ENCODE data around the gene BBS1. TPM values are rescaled to one million over a fixed set of nuclear protein-coding genes. Genes with fewer than 3 reads are reported as not detected.

BBS1 gene
- total RNA-seq, 4 donors from 2014 or later: 9.7 to 45.8 (median 17.1) TPM

DNA sequence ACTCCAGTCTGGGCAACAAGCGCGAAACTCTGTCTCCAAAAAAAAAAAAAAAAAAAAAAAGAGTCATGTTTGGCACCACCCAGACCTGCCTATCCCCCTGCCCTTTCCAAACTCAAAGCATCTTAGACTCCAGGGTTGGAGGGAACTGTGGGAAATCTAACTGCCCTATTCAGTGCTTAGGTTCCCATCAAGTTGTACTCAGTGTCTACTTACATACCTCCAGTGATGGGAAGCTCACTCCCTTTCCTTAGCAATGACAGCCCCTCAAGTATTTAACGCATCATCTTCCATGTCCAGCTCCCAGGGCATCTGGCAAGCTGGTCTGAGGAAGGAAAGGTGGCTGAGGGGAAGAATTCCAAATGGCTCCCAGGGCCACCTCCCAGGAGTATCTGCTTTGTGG, 39.3 kb downstream of the BBS1 start:
- no peak for TF ChIP-seq POLR2A (IDR thresholded peaks at IDR 0.05)
- TF ChIP-seq, protein P1, sequence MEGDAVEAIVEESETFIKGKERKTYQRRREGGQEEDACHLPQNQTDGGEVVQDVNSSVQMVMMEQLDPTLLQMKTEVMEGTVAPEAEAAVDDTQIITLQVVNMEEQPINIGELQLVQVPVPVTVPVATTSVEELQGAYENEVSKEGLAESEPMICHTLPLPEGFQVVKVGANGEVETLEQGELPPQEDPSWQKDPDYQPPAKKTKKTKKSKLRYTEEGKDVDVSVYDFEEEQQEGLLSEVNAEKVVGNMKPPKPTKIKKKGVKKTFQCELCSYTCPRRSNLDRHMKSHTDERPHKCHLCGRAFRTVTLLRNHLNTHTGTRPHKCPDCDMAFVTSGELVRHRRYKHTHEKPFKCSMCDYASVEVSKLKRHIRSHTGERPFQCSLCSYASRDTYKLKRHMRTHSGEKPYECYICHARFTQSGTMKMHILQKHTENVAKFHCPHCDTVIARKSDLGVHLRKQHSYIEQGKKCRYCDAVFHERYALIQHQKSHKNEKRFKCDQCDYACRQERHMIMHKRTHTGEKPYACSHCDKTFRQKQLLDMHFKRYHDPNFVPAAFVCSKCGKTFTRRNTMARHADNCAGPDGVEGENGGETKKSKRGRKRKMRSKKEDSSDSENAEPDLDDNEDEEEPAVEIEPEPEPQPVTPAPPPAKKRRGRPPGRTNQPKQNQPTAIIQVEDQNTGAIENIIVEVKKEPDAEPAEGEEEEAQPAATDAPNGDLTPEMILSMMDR (IDR thresholded peaks at IDR 0.05): no peak
- H3K9me3 ChIP-seq: no peaks in the 10 kb centered on the region
- no peaks in the 10 kb centered on the region for H3K36me3 ChIP-seq
- H3K4me1 ChIP-seq: peaks cover 7 to 23% (median 14%) of the 10 kb centered on the region in 3 donors
- WGBS, 2 donors: 89 to 92% methylated on average over 3 of the region's 3 CpGs
- H3K27ac ChIP-seq: no peak overlapping the region
- H3K27me3 ChIP-seq: no peaks in the 10 kb centered on the region
- no peak for DNase-seq
- intact Hi-C loops (cut with DNase I): no loop called here
- H3K4me3 ChIP-seq: no peak overlapping the region

DNA sequence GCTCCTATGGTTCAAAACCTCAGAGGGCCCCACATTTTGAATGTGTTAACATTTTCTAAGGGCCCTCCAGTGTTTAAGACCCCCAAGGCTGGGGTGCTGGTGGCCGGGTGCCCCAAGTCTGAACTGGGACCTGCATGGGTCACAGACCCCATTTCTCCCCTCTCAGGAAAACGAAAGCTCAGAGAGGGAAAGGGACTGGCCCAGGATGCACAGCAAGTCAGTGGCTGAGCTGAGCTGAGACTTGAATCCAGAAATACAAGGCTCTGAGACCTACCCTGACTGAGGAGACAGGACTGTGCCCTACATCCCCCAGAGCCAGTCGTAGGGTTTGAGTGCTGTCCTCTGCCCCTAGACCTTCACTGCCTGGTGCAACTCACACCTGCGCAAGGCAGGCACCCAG, 40.5 kb downstream of the BBS1 start:
- 63 to 73% methylated on average over 2 to 3 of the region's 4 CpGs for WGBS, 2 donors
- H3K27me3 ChIP-seq: peaks cover 0 to 8% (median 0%) of the 10 kb centered on the region in 4 donors
- intact Hi-C loops (cut with DNase I): no loop called here

DNA sequence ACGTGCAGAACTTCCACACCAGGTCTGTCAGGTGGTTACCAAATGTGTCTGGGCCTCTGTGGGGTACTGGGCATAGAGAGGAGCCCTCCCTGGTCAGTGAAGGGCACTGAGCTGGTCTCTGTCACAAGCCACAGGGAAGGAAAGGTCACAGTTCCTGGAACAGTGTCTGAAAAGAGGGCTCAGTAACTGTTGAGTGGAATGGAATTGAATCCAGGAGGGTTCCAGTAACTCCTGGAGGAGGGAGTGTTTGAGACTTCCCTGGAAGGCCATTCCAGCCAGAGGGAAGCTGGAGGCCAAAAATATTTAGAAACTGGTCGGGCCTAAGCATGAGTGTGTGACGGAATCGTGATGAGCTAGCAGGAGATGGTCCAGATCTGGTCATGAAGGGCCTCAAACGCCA, 44.2 kb downstream of the BBS1 start:
- intact Hi-C loops (cut with DNase I): no loop called here
- no peak overlapping the region for H3K27ac ChIP-seq
- H3K36me3 ChIP-seq: no peaks in the 10 kb centered on the region
- no peak overlapping the region for H3K4me3 ChIP-seq
- H3K4me1 ChIP-seq: peaks cover 7 to 10% (median 7%) of the 10 kb centered on the region in 3 donors
- no peak for TF ChIP-seq POLR2A (IDR thresholded peaks at IDR 0.05)
- TF ChIP-seq, protein P1 (IDR thresholded peaks at IDR 0.05): no peak
- H3K27me3 ChIP-seq: peaks cover 0 to 42% (median 0%) of the 10 kb centered on the region in 4 donors
- no peak for DNase-seq
- no peaks in the 10 kb centered on the region for H3K9me3 ChIP-seq
- 70 to 72% methylated on average over 5 of the region's 5 CpGs for WGBS, 2 donors

More for the DNA sequence above, 40.5 kb downstream of the BBS1 start:
- Histone ChIP-seq H3K9me3 (no peaks in the 10 kb centered on the region), H3K27ac (no peak overlapping the region), H3K4me1 (peaks cover 0 to 13% (median 7%) of the 10 kb centered on the region in 3 donors), H3K36me3 (no peaks in the 10 kb centered on the region), H3K4me3 (no peak overlapping the region)
- no peak for DNase-seq
- TF ChIP-seq POLR2A (IDR thresholded peaks at IDR 0.05): no peak
- TF ChIP-seq, protein P1 (IDR thresholded peaks at IDR 0.05): no peak

DNA sequence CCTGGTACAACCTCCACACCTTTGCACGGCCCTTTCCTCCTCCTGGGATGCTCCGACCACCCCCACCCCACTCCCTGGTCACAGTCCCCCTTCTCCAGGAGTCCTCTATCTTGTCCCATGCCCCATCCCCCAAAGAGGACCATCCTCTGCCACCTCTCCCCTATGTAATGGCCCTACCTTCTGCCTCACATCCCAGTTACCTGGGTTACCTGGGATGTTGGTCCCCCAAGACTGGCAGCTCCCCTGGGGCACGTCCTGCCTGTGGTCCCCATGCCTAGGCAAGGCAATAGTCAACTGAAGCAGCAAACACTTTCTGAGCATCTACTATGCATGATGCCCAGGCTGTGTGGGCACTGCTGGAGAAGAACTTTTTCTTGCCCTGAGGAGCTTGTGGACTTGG, 45.0 kb downstream of the BBS1 start:
- 51 to 67% methylated on average over 3 of the region's 3 CpGs for WGBS, 2 donors
- Histone ChIP-seq H3K36me3 (no peaks in the 10 kb centered on the region), H3K4me3 (no peak overlapping the region), H3K4me1 (peaks cover 7 to 11% (median 7%) of the 10 kb centered on the region in 3 donors), H3K27me3 (peaks cover 0 to 42% (median 0%) of the 10 kb centered on the region in 4 donors), H3K9me3 (no peaks in the 10 kb centered on the region), H3K27ac (no peak overlapping the region)
- no peak for DNase-seq
- intact Hi-C loops (cut with DNase I): no loop called here
- TF ChIP-seq, protein P1 (IDR thresholded peaks at IDR 0.05): no peak
- no peak for TF ChIP-seq POLR2A (IDR thresholded peaks at IDR 0.05)

DNA sequence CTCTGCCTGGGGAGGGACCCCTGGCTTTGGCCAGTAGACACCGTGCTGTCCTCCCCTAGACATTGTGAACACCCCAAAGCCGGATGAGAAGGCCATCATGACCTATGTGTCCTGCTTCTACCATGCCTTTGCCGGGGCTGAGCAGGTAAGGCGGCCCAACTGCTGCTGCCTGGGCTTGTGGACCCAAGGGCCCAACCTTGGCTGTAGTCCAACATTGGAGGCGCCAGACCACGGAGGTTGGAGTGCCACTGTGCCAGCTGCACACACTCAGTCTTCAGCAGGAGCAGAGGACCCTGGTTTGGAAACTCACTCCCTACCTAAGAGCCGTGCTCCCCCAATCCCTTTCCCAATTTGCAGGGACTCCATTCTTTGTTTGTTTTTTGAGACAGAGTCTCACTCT, 45.7 kb downstream of the BBS1 start:
- 56 to 66% methylated on average over 3 to 5 of the region's 7 CpGs for WGBS, 2 donors
- TF ChIP-seq, protein P1 (IDR thresholded peaks at IDR 0.05): no peak
- TF ChIP-seq POLR2A (IDR thresholded peaks at IDR 0.05): no peak
- Histone ChIP-seq H3K36me3 (no peaks in the 10 kb centered on the region), H3K9me3 (no peaks in the 10 kb centered on the region), H3K4me1 (peaks cover 7 to 11% (median 7%) of the 10 kb centered on the region in 3 donors), H3K27me3 (peaks cover 0 to 42% (median 0%) of the 10 kb centered on the region in 4 donors), H3K4me3 (no peak overlapping the region), H3K27ac (no peak overlapping the region)
- DNase-seq: no peak
- intact Hi-C loops (cut with DNase I): no loop called here
